OCI-LY7 (cell line): ENCODE data around the gene MAN1A1. TPM values are rescaled to one million over a fixed set of nuclear protein-coding genes. Genes with fewer than 3 reads are reported as not detected.

ENCODE experiments used
- BruUV-seq: library from RNA; stranded (reverse); fragments of 400-500 nt; replicated peaks from 2 replicates; lab custom pipeline; 2021; lab: Mats Ljungman, UMichigan
- CTCF ChIA-PET: fragments of 300-600 bp; sonication (Branson Sonifier 250); formaldehyde crosslinking; loops from one replicate; lab custom pipeline; 2022; ENCODE audit warnings: antibody characterized with exemption; ENCODE audit not compliant: unreplicated experiment; lab: Charles Lee
- POLR2A ChIA-PET: fragments of 300-600 bp; sonication (Branson Sonifier 250); formaldehyde crosslinking; loops from one replicate; lab custom pipeline; 2022; ENCODE audit warnings: antibody characterized with exemption; lab: Charles Lee
- DNase-seq: peaks from one replicate; pipeline ENCODE4 v3.0.0-alpha.2; 2015; ENCODE audit warnings: low spot score
- H2AFZ ChIP-seq: fragments of 200-600 bp; sonication (generic), shearing (Covaris generic); 2 replicates; pipeline ENCODE4 v1.6.1; 2014; ENCODE audit warnings: mild to moderate bottlenecking, antibody characterized with exemption, low read length, moderate library complexity
- H3K27ac ChIP-seq: fragments of 200-600 bp; sonication (generic); 2 replicates; pipeline ENCODE4 v1.5.1; 2014; ENCODE audit warnings: mixed run types, low read depth, mild to moderate bottlenecking, moderate library complexity, low read length, inconsistent platforms; ENCODE audit not compliant: poor library complexity, severe bottlenecking
- H3K36me3 ChIP-seq: fragments of 200-600 bp; sonication (generic); 2 replicates; pipeline ENCODE4 v1.6.1; 2014; ENCODE audit warnings: mild to moderate bottlenecking, antibody characterized with exemption, low read length, moderate library complexity, mixed read lengths; ENCODE audit not compliant: insufficient read depth
- H3K4me1 ChIP-seq: fragments of 200-600 bp; sonication (generic); 2 replicates; pipeline ENCODE4 v1.5.1; 2014; ENCODE audit warnings: mild to moderate bottlenecking, low read length; ENCODE audit not compliant: insufficient read depth, poor library complexity, severe bottlenecking
- H3K4me2 ChIP-seq: fragments of 200-600 bp; sonication (generic); 2 replicates; pipeline ENCODE4 v1.6.1; 2014; ENCODE audit warnings: mild to moderate bottlenecking, low read length
- H3K4me3 ChIP-seq: fragments of 200-600 bp; sonication (generic); 2 replicates; pipeline ENCODE4 v1.5.1; 2014; ENCODE audit warnings: mild to moderate bottlenecking, low read depth, low read length; ENCODE audit not compliant: poor library complexity, severe bottlenecking
- H3K79me2 ChIP-seq: fragments of 200-600 bp; sonication (generic); 2 replicates; pipeline ENCODE4 v1.6.1; 2016; ENCODE audit warnings: low read depth, mild to moderate bottlenecking, low read length, moderate library complexity, mixed read lengths; ENCODE audit not compliant: insufficient read depth
- H3K9me2 ChIP-seq: fragments of 200-600 bp; sonication (generic); 2 replicates; pipeline ENCODE4 v1.6.1; 2016; ENCODE audit warnings: mild to moderate bottlenecking, low read length, mixed read lengths; ENCODE audit not compliant: insufficient read depth
- H3K9me3 ChIP-seq: fragments of 200-600 bp; sonication (generic); 2 replicates; pipeline ENCODE4 v1.6.1; 2014; ENCODE audit warnings: mild to moderate bottlenecking, mixed run types, low read length, mixed read lengths
- H4K20me1 ChIP-seq: fragments of 200-600 bp; sonication (generic); 2 replicates; pipeline ENCODE4 v1.6.1; 2014; ENCODE audit warnings: mild to moderate bottlenecking, antibody characterized with exemption, low read length, moderate library complexity, mixed read lengths; ENCODE audit not compliant: insufficient read depth
- CTCF ChIP-seq: fragments of 200-600 bp; sonication (generic); conservative IDR thresholded peaks from 2 replicates; pipeline ENCODE4 v1.5.1; 2014; ENCODE audit warnings: mild to moderate bottlenecking, antibody characterized with exemption, low read length, moderate library complexity, mixed read lengths
- EZH2phosphoT487 ChIP-seq: fragments of 200-600 bp; sonication (generic); IDR thresholded peaks from 2 replicates; pipeline ENCODE4 v1.6.1; 2018; ENCODE audit warnings: low read depth, borderline replicate concordance, mild to moderate bottlenecking, mixed run types, antibody characterized with exemption, low read length, moderate library complexity, mixed read lengths
- intact Hi-C: fragments of 100-400 bp; cut with micrococcal nuclease; formaldehyde crosslinking; loops from one replicate; pipeline ENCODE4 v1.10.0; 2022; ENCODE audit not compliant: unreplicated experiment
- total RNA-seq, 2 experiments: library from RNA; depleted of rRNA in 1 of 2; stranded (reverse); fragments of >200 nt in 1 of 2; shearing (Covaris generic) in 1 of 2; gene quantifications; 2 replicates each; pipeline ENCODE4 v1.2.3, GENCODE V29; 2014 to 2022

MAN1A1 gene
- total RNA-seq, 2 experiments from 2014 or later: 72.4 to 74.3 TPM

- Histone ChIP-seq H2AFZ (no peak overlapping the region), H3K4me2 (no peak overlapping the region), H3K79me2 (no peaks in the 10 kb centered on the region), H3K36me3 (no peaks in the 10 kb centered on the region), H3K9me2 (no peaks in the 10 kb centered on the region), H4K20me1 (no peaks in the 10 kb centered on the region), H3K9me3 (no peaks in the 10 kb centered on the region), H3K4me1 (no peaks in the 10 kb centered on the region), H3K4me3 (no peak overlapping the region), H3K27ac (no peak overlapping the region)
- intact Hi-C loops: no loop called here
- TF ChIP-seq EZH2phosphoT487 (no peak), CTCF (peak; percentile 93)
- peak; percentile 72 for DNase-seq
- ChIA-PET POLR2A (no interaction called here), CTCF (no interaction called here)
- BruUV-seq: no TSS peak
These were observed 220.2 kb downstream of the MAN1A1 start for GRCh38 chr6:119129148-119129967.

- intact Hi-C loops: no loop called here
- no TSS peak for BruUV-seq
- no peak for DNase-seq
- H3K4me3 ChIP-seq: no peak overlapping the region
- no peaks in the 10 kb centered on the region for H3K4me1 ChIP-seq
- H2AFZ ChIP-seq: no peak overlapping the region
- H3K36me3 ChIP-seq: no peaks in the 10 kb centered on the region
- H3K9me3 ChIP-seq: no peaks in the 10 kb centered on the region
- H3K9me2 ChIP-seq: no peaks in the 10 kb centered on the region
- ChIA-PET POLR2A (no interaction called here), CTCF (no interaction called here)
- no peak overlapping the region for H3K27ac ChIP-seq
- H3K4me2 ChIP-seq: no peak overlapping the region
- no peak for TF ChIP-seq EZH2phosphoT487
- no peak for TF ChIP-seq CTCF
- H4K20me1 ChIP-seq: no peaks in the 10 kb centered on the region
- no peaks in the 10 kb centered on the region for H3K79me2 ChIP-seq
These were observed 221.2 kb downstream of the MAN1A1 start for GRCh38 chr6:119128252-119128912.

GRCh38 chr6:119127627-119128026 is 221.9 kb downstream of the MAN1A1 start:
- Histone ChIP-seq H3K4me1 (no peaks in the 10 kb centered on the region), H3K79me2 (no peaks in the 10 kb centered on the region), H3K36me3 (no peaks in the 10 kb centered on the region), H2AFZ (no peak overlapping the region), H3K9me2 (no peaks in the 10 kb centered on the region), H3K4me3 (no peak overlapping the region), H3K27ac (no peak overlapping the region), H3K4me2 (no peak overlapping the region), H3K9me3 (no peaks in the 10 kb centered on the region), H4K20me1 (no peaks in the 10 kb centered on the region)
- TF ChIP-seq CTCF: no peak
- no peak for TF ChIP-seq EZH2phosphoT487
- BruUV-seq: no TSS peak
- intact Hi-C loops: no loop called here
- ChIA-PET CTCF (no interaction called here), POLR2A (no interaction called here)
- DNase-seq: no peak
